PC-9 (cell line): ENCODE data around the gene AMOT. TPM values are rescaled to one million over a fixed set of nuclear protein-coding genes. Genes with fewer than 3 reads are reported as not detected.
A peak's percentile ranks its signal among the peaks of the same experiment; 100 is the strongest.

Experiments
- BruUV-seq: library from RNA; stranded (reverse); fragments of 400-500 nt; replicated peaks from 2 replicates; lab custom pipeline; 2021; lab: Mats Ljungman, UMichigan
- CTCF ChIA-PET: fragments of 300-600 bp; sonication (Branson Sonifier 250); formaldehyde crosslinking; loops from one replicate; lab custom pipeline; 2022; ENCODE audit warnings: antibody characterized with exemption; lab: Charles Lee
- POLR2A ChIA-PET: fragments of 300-600 bp; sonication (Branson Sonifier 250); formaldehyde crosslinking; loops from one replicate; lab custom pipeline; 2022; ENCODE audit warnings: antibody characterized with exemption; ENCODE audit not compliant: unreplicated experiment; lab: Charles Lee
- DNase-seq, 2 experiments: peaks; one replicate each; pipeline versions ENCODE4 v3.0.0 to v3.0.0-alpha.2; 2015 to 2022; ENCODE audit warnings: mixed read lengths in 1 of 2
- H2AFZ ChIP-seq: fragments of 200-600 bp; sonication (generic); 2 replicates; pipeline ENCODE4 v1.8.1; 2017; ENCODE audit warnings: antibody characterized with exemption
- H3F3A ChIP-seq: fragments of 200-600 bp; sonication (generic); 2 replicates; pipeline ENCODE4 v1.8.1; 2017; ENCODE audit warnings: antibody characterized with exemption, mild to moderate bottlenecking, low read depth; ENCODE audit not compliant: insufficient read depth
- H3K27ac ChIP-seq: fragments of 200-600 bp; sonication (generic); 2 replicates; pipeline ENCODE4 v1.6.1; 2016; ENCODE audit warnings: mixed run types
- H3K27me3 ChIP-seq: fragments of 200-600 bp; sonication (generic); 2 replicates; pipeline ENCODE4 v1.6.1; 2016; ENCODE audit warnings: low read depth, mixed run types; ENCODE audit not compliant: insufficient read depth
- H3K36me3 ChIP-seq: fragments of 200-600 bp; sonication (generic); 2 replicates; pipeline ENCODE4 v1.6.1; 2016; ENCODE audit warnings: low read depth, mixed run types
- H3K4me1 ChIP-seq: fragments of 200-600 bp; sonication (generic); replicated peaks from 2 replicates; pipeline ENCODE4 v1.6.1; 2016; ENCODE audit warnings: mixed run types; ENCODE audit not compliant: insufficient read depth
- H3K4me2 ChIP-seq: fragments of 200-600 bp; sonication (generic); 2 replicates; pipeline ENCODE4 v1.6.1; 2017; ENCODE audit warnings: mixed run types
- H3K4me3 ChIP-seq: fragments of 200-600 bp; sonication (generic); 2 replicates; pipeline ENCODE4 v1.6.1; 2016; ENCODE audit warnings: mixed run types
- H3K79me2 ChIP-seq: fragments of 200-600 bp; sonication (generic); 2 replicates; pipeline ENCODE4 v1.6.1; 2017; ENCODE audit warnings: low read depth, mixed run types
- H3K9me2 ChIP-seq: fragments of 200-600 bp; sonication (generic); 2 replicates; pipeline ENCODE4 v1.8.1; 2017; ENCODE audit warnings: mild to moderate bottlenecking; ENCODE audit not compliant: insufficient read depth
- H3K9me3 ChIP-seq: fragments of 200-600 bp; sonication (generic); 2 replicates; pipeline ENCODE4 v1.8.1; 2016; ENCODE audit warnings: low read depth; ENCODE audit not compliant: insufficient read depth
- H4K20me1 ChIP-seq: fragments of 200-600 bp; sonication (generic); 2 replicates; pipeline ENCODE4 v1.8.1; 2017; ENCODE audit not compliant: insufficient read depth
- EZH2 ChIP-seq: fragments of 200-600 bp; sonication (generic); IDR thresholded peaks from 2 replicates; pipeline ENCODE4 v1.8.0; 2017; ENCODE audit warnings: antibody characterized with exemption, low read depth
- intact Hi-C: fragments of 100-400 bp; cut with micrococcal nuclease; formaldehyde crosslinking; loops from one replicate; pipeline ENCODE4 v1.10.0; 2022; ENCODE audit not compliant: unreplicated experiment
- total RNA-seq: library from RNA; stranded (reverse); gene quantifications from 2 replicates; pipeline ENCODE4 v1.2.3, GENCODE V29; 2021
- TF ChIP-seq, protein P1 (sequence below): fragments of 200-600 bp; sonication (generic); conservative IDR thresholded peaks from 2 replicates; pipeline ENCODE4 v1.6.1; 2017; ENCODE audit warnings: mixed run types, antibody characterized with exemption, mild to moderate bottlenecking, moderate library complexity

Gene AMOT
- total RNA-seq, 1 experiment from 2014 or later: 88.0 TPM

DNA sequence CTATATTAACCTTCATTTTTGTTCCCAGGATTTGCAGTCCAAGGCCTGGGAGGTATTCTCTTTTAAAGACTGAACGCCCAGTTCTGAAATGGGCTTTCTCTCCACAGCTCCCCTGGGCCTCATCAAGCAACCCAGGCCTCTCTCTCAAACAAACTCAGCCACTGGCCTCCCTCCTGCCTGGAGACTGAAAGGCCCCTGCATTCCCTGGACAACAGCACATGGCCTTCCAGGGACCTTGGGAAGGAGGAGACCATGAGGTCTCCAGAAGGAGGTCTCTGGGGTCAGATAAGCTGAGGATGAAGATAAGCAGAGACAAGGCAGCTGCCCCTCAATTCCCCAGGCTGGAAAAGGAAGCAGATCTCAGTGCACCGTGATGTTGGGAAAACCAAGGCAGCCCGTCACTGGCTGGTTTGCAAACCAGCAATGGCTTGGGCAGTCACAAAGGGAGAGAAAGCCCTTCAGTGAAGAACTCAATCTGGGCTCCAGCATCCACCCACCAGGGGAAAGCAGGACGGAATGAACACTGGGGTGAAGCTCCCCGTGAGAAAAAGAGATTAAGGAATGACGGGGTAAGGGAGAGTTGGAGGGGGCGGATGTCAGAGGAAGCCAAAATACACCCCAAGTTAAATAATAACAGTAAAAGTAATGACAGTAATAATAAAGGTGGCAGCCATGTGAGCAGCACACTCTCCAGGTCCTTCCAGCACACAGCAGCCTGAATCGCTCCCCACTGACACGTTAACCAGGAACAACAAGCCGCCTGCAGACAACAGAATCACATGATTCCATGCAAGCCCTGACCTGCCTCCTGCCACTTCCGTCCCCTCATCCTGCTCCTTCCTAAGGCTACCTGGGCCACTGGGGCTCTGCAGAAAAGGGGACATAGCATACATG, 22.3 kb downstream of the AMOT start:
- H3K4me1 ChIP-seq: peaks cover 43% of the 10 kb centered on the region
- H3K79me2 ChIP-seq: peaks cover 4% of the 10 kb centered on the region; the same call in 1 of the 2 replicates
- ChIA-PET POLR2A (interaction anchor here (0.6 kb wide), 1 partner anchor 904 kb away, joined by 3 read pairs; no protein-coding TSS in a partner anchor), CTCF (no interaction called here)
- intact Hi-C loops: loop anchor here (2.0 kb wide), 1 partner anchor 32 kb away; no protein-coding TSS in a partner anchor
- H4K20me1 ChIP-seq: no peaks in the 10 kb centered on the region
- H3K27me3 ChIP-seq: no peaks in the 10 kb centered on the region
- H3K36me3 ChIP-seq: no peaks in the 10 kb centered on the region
- BruUV-seq: no TSS peak
- TF ChIP-seq, protein P1, sequence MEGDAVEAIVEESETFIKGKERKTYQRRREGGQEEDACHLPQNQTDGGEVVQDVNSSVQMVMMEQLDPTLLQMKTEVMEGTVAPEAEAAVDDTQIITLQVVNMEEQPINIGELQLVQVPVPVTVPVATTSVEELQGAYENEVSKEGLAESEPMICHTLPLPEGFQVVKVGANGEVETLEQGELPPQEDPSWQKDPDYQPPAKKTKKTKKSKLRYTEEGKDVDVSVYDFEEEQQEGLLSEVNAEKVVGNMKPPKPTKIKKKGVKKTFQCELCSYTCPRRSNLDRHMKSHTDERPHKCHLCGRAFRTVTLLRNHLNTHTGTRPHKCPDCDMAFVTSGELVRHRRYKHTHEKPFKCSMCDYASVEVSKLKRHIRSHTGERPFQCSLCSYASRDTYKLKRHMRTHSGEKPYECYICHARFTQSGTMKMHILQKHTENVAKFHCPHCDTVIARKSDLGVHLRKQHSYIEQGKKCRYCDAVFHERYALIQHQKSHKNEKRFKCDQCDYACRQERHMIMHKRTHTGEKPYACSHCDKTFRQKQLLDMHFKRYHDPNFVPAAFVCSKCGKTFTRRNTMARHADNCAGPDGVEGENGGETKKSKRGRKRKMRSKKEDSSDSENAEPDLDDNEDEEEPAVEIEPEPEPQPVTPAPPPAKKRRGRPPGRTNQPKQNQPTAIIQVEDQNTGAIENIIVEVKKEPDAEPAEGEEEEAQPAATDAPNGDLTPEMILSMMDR: no peak
- TF ChIP-seq EZH2: no peak
- peak overlapping the region; percentile 86 for H3K27ac ChIP-seq
- H3K9me2 ChIP-seq: no peaks in the 10 kb centered on the region
- peak overlapping the region; percentile 35; the same call in 1 of the 2 replicates for H3K4me3 ChIP-seq
- H3K4me2 ChIP-seq: peak overlapping the region; percentile 72
- peak in 1 of 2 experiments; percentile 50 for DNase-seq
- H3F3A ChIP-seq: peaks cover 26% of the 10 kb centered on the region
- H3K9me3 ChIP-seq: no peaks in the 10 kb centered on the region
- H2AFZ ChIP-seq: no peak overlapping the region

- ChIA-PET CTCF (no interaction called here), POLR2A (no interaction called here)
- no peak overlapping the region for H3K4me2 ChIP-seq
- H3K79me2 ChIP-seq: peaks cover 4% of the 10 kb centered on the region; the same call in 1 of the 2 replicates
- no peaks in the 10 kb centered on the region for H3K9me2 ChIP-seq
- no TSS peak for BruUV-seq
- H3K36me3 ChIP-seq: no peaks in the 10 kb centered on the region
- intact Hi-C loops: no loop called here
- no peak overlapping the region for H2AFZ ChIP-seq
- H3K4me3 ChIP-seq: no peak overlapping the region
- H3F3A ChIP-seq: peaks cover 26% of the 10 kb centered on the region
- no peaks in the 10 kb centered on the region for H4K20me1 ChIP-seq
- no peak for DNase-seq
- no peaks in the 10 kb centered on the region for H3K27me3 ChIP-seq
- no peak overlapping the region for H3K27ac ChIP-seq
- H3K4me1 ChIP-seq: peaks cover 40% of the 10 kb centered on the region
- H3K9me3 ChIP-seq: no peaks in the 10 kb centered on the region
- TF ChIP-seq, protein P1: no peak
- no peak for TF ChIP-seq EZH2
Measured at GRCh38 chrX:112816908-112817307, 23.7 kb downstream of the AMOT start.

- H2AFZ ChIP-seq: no peak overlapping the region
- peaks cover 17% of the 10 kb centered on the region for H3K4me1 ChIP-seq
- no peak overlapping the region for H3K4me3 ChIP-seq
- H3K4me2 ChIP-seq: no peak overlapping the region
- H3K27ac ChIP-seq: no peak overlapping the region
- H3K79me2 ChIP-seq: peaks cover 4% of the 10 kb centered on the region; the same call in 1 of the 2 replicates
- H3K27me3 ChIP-seq: no peaks in the 10 kb centered on the region
- TF ChIP-seq, protein P1: no peak
- no peak for TF ChIP-seq EZH2
- H3F3A ChIP-seq: peaks cover 5% of the 10 kb centered on the region; the same call in 1 of the 2 replicates
- intact Hi-C loops: no loop called here
- no peaks in the 10 kb centered on the region for H3K36me3 ChIP-seq
- no peaks in the 10 kb centered on the region for H4K20me1 ChIP-seq
- H3K9me2 ChIP-seq: no peaks in the 10 kb centered on the region
- POLR2A ChIA-PET: no interaction called here
- no peak for DNase-seq
- CTCF ChIA-PET: no interaction called here
- no TSS peak for BruUV-seq
- no peaks in the 10 kb centered on the region for H3K9me3 ChIP-seq
Measured at GRCh38 chrX:112814496-112814895, 26.1 kb downstream of the AMOT start.
